Activated naive CD8-positive, alpha-beta T cell (primary cell): Measurements from ENCODE around the gene DUSP7.

Experiments
- H3K27ac Mint-ChIP-seq: one replicate; pipeline ENCODE4 v1.8.0; 2021; ENCODE audit warnings: mixed read lengths
- H3K27me3 Mint-ChIP-seq: one replicate; pipeline ENCODE4 v1.8.0; 2021; ENCODE audit warnings: mixed read lengths
- H3K36me3 Mint-ChIP-seq: one replicate; pipeline ENCODE4 v1.8.0; 2021; ENCODE audit warnings: mixed read lengths
- H3K4me1 Mint-ChIP-seq: one replicate; pipeline ENCODE4 v1.8.0; 2021; ENCODE audit warnings: low read depth, mixed read lengths
- H3K4me3 Mint-ChIP-seq: one replicate; pipeline ENCODE4 v1.8.0; 2021; ENCODE audit warnings: mild to moderate bottlenecking, mixed read lengths
- H3K9me3 Mint-ChIP-seq: one replicate; pipeline ENCODE4 v1.8.0; 2021; ENCODE audit warnings: low read depth, mixed read lengths

The DUSP7 gene

DNA sequence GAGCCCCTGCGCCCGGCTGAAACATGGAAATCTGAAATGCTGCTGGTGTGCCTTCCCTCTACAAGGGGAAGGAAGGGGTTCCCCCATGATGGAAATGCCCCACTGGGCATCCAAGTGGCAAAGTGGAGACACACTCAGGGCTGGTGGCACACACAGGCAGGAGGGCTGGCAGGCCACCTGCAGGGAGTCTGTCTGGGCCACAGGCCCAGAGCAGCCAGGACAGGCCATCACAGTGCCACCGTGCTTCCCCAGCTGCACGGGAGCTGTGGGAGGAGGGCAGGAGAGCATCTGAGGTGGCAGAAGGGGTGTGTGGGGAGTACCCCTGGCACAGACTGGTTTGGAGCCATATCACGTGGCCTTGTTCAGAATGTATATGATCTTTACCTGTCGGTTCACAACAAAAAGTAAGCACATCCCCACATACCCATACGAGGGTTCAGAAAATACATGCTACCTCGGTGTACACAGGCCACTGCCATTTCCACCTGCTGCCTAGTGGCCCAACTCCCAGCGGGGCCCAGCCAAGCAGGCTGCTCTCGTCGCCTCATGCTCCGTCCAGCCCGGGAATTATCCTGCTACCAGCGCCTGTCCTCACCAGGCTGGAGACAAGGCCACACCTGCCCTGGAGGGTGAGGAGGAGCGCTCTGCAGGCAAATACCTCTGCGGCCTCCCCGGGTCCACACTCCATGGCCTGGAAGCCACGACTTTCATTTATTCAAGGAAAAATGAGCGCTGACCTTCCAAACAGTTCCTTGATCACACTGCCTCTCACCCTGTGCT lies 22.6 kb upstream of the DUSP7 start:
- Mint-ChIP-seq H3K27me3 (no peaks in the 10 kb centered on the region), H3K4me3 (no peak overlapping the region), H3K9me3 (no peaks in the 10 kb centered on the region), H3K4me1 (no peaks in the 10 kb centered on the region), H3K36me3 (no peaks in the 10 kb centered on the region), H3K27ac (no peak overlapping the region)

DNA sequence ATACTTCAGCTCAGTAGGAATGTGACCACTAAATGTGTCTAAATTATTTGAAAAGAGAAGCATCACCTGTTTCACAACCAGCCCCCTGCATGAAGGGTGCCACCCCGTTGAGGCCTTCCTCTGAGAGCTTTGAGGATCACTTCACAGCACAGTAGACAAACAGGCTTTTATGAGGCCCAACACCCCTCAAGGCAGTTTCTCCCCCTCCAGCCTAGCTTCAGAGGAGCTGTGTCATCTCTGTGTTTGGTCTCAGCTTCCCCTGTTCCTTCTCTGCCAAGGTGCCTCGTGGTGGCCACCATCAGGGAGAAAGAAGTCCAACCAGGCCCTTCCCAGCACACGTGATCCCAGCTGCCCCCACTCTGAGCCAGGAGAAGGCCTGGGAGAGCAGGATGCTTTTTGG lies 21.6 kb upstream of the DUSP7 start:
- H3K9me3 Mint-ChIP-seq, result no peaks in the 10 kb centered on the region
- no peak overlapping the region for H3K4me3 Mint-ChIP-seq
- no peaks in the 10 kb centered on the region for H3K36me3 Mint-ChIP-seq
- H3K4me1 Mint-ChIP-seq, result no peaks in the 10 kb centered on the region
- H3K27me3 Mint-ChIP-seq, result no peaks in the 10 kb centered on the region
- H3K27ac Mint-ChIP-seq, result no peak overlapping the region

DNA sequence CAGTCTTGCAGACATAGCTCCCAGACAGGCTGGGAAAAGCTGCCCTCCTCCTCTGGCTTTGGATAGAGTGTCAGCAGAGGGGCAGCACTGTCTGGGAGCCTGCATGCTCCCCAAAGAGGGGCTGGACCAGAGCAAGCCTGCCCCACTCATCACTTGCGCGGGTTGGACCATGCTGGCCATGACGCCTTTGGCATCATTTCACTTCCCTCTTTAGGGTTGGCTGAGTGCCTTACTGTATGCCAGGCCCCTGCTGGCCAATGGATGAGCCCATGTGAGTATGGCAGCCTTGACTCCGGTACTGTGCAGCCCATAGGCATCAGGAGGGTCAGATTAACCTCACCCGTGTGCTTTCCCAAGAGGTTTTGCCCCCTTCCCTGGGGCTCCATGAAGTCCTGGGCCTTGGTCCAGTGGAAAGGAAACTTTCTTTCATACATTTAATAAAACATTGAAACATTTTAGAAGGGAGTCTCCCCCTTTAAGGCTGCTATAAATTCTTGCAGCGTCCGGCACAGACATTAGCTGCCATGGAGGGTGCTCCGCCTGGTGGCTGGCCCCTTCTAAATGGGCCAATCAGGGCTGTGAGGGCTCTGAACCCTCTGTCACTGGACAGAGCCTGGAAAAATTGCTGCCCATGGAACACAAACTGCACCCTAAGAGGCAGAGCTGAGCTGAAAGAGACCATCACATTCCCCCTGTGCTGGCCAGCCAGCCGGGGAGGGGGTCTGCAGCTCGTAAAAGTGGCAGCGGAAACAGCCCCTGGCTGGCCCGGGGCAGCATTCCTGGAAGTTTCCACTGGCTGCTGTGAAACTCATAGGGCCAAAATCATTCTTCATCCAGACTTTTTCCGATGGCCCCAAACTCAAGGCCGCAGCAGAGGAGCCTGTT lies 20.8 kb upstream of the DUSP7 start:
- Mint-ChIP-seq H3K4me3 (no peak overlapping the region), H3K4me1 (peaks cover 4% of the 10 kb centered on the region), H3K36me3 (no peaks in the 10 kb centered on the region), H3K27me3 (no peaks in the 10 kb centered on the region), H3K9me3 (no peaks in the 10 kb centered on the region), H3K27ac (no peak overlapping the region)

DNA sequence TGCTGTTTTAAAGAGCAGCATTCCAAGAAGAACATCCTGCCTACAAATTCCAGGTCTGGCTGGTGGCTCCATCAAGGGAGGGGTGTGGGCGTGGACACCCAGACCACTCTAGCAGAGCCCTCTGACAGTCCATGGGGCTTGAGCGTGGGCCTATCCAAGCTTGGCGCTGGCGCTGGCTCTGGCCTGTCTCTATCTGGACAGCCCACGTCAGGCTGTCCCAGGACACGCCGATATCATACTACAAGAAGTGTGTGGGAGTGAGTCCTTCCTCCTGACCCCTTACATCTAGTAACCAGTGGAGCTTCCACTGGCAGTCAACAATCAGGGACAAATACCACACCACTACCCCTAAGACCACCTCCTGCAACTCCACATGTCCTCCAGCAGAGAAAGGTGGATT lies 17.1 kb upstream of the DUSP7 start:
- Mint-ChIP-seq H3K4me3 (no peak overlapping the region), H3K9me3 (no peaks in the 10 kb centered on the region), H3K27me3 (no peaks in the 10 kb centered on the region), H3K4me1 (peaks cover 11% of the 10 kb centered on the region), H3K36me3 (no peaks in the 10 kb centered on the region), H3K27ac (no peak overlapping the region)

DNA sequence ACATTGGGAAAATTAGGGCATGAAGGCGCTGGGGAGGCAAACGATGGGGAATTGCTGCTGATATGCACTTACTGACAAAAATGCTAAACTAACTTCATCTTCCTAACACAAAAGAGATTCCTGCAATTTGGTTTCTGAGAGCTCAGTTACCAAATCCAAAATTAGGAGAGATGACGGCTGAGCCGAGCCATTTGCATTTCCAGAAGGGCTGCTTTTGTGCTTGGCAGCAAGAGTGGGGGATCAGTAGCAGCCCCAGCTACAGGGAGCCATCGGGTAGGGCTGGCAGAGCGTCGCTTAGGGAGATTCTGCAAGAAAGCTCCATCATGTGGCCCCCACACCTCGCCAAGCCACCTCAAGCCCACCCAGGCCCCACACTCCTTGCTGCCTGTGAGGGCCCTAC lies 16.1 kb upstream of the DUSP7 start:
- Mint-ChIP-seq H3K4me1 (peaks cover 11% of the 10 kb centered on the region), H3K9me3 (no peaks in the 10 kb centered on the region), H3K27ac (no peak overlapping the region), H3K4me3 (no peak overlapping the region), H3K27me3 (no peaks in the 10 kb centered on the region), H3K36me3 (no peaks in the 10 kb centered on the region)

DNA sequence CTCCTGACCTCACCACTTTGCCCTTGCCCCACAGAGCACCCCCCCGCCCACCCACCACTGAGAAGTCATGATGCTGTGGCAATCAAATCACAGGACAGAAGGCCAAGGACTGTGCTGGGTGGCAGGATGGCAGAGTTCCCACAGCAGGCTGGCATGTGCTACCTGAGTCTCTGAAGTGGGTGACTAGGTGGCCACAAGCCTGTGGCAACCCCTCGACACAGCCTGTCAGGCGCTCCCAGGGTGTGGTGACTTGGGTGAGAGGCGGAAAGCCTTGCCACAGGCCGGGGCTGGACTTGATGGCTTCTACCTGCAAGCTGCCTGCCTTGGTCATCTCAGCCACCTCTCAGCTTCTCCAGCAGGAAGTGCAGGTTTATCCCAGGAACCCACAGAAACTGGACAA lies 15.6 kb upstream of the DUSP7 start:
- Mint-ChIP-seq H3K9me3 (no peaks in the 10 kb centered on the region), H3K36me3 (no peaks in the 10 kb centered on the region), H3K4me3 (no peak overlapping the region), H3K27ac (no peak overlapping the region), H3K4me1 (peaks cover 11% of the 10 kb centered on the region), H3K27me3 (no peaks in the 10 kb centered on the region)

- H3K4me3 Mint-ChIP-seq, result no peak overlapping the region
- H3K27me3 Mint-ChIP-seq, result no peaks in the 10 kb centered on the region
- H3K27ac Mint-ChIP-seq, result no peak overlapping the region
- H3K36me3 Mint-ChIP-seq, result no peaks in the 10 kb centered on the region
- no peaks in the 10 kb centered on the region for H3K9me3 Mint-ChIP-seq
- H3K4me1 Mint-ChIP-seq, result peaks cover 11% of the 10 kb centered on the region
Measured at GRCh38 chr3:52070724-52071621, 14.6 kb upstream of the DUSP7 start.

DNA sequence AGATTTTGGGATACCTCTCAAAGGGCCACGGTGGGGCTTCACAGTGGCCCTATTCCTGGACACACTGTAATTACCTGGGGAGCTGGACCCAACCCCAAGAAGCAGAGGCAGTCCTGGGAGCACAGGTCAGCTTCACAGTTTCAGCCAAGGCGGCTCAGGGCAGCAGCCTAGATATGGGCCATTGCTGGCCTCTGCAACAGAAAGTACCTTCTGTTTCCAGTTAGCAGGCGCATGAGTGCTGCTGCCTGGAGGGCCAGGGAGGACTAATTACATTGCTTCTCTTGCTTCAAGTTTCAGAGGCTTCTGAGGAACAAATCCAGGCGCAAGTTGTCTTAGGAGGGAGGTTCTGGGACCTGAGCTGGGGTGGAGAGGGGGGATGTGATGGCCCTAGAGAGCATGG lies 13.5 kb upstream of the DUSP7 start:
- H3K36me3 Mint-ChIP-seq, result no peaks in the 10 kb centered on the region
- H3K4me3 Mint-ChIP-seq, result no peak overlapping the region
- H3K4me1 Mint-ChIP-seq, result peaks cover 11% of the 10 kb centered on the region
- no peak overlapping the region for H3K27ac Mint-ChIP-seq
- no peaks in the 10 kb centered on the region for H3K27me3 Mint-ChIP-seq
- H3K9me3 Mint-ChIP-seq, result no peaks in the 10 kb centered on the region

GRCh38 chr3:52069135-52069534 lies 12.8 kb upstream of the DUSP7 start:
- no peak overlapping the region for H3K27ac Mint-ChIP-seq
- H3K4me3 Mint-ChIP-seq, result no peak overlapping the region
- H3K9me3 Mint-ChIP-seq, result no peaks in the 10 kb centered on the region
- H3K36me3 Mint-ChIP-seq, result no peaks in the 10 kb centered on the region
- H3K27me3 Mint-ChIP-seq, result no peaks in the 10 kb centered on the region
- peaks cover 11% of the 10 kb centered on the region for H3K4me1 Mint-ChIP-seq

DNA sequence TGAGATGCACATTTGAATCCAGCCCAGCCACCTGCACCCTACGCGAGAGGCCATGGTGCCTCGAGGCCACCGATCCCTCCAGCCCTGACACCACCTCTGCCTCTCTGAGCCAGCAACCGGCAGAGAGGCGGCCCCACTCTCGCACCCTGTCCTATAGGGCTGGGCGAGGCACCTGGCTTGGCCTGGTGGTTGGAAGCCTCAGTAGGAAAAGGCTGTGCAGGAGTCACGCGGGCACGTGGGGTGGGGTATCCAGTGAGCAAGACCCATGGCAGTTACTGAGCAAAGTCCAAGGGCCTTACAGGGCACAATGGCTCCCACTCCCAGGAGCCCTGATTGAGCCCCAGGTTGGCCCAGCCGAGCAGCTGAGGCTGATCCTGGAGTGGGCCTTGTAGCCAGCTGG lies 12.4 kb upstream of the DUSP7 start:
- Mint-ChIP-seq H3K4me1 (peaks cover 11% of the 10 kb centered on the region), H3K9me3 (no peaks in the 10 kb centered on the region), H3K27me3 (no peaks in the 10 kb centered on the region), H3K36me3 (no peaks in the 10 kb centered on the region), H3K4me3 (no peak overlapping the region), H3K27ac (no peak overlapping the region)

DNA sequence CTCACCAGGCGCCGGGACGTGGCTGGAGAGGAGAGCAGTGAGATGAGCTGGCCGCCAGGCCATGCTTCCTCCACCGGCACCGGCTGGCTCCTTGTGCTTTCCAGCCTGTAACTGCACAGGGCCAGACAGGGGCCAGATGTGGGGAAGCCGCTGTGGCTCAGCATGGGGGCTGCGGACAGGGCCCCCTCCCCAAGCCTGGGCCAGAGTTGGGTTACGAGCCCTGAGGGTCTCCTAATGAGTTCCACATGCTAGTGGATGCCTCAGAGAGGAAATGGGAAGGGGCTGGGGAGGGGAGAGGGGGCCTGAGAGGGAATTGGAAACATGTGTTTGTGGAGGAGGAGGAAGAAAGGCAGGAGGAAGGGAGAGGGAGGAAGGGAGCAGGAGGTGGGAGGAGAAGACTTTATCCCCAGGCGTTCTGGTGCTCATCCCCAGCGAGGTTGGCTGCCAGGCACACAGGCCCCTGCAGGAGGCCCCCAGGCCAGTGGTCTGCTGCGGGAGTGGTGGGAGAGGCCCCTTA lies 11.7 kb upstream of the DUSP7 start:
- no peaks in the 10 kb centered on the region for H3K9me3 Mint-ChIP-seq
- no peak overlapping the region for H3K27ac Mint-ChIP-seq
- no peaks in the 10 kb centered on the region for H3K27me3 Mint-ChIP-seq
- H3K4me3 Mint-ChIP-seq, result no peak overlapping the region
- peaks cover 11% of the 10 kb centered on the region for H3K4me1 Mint-ChIP-seq
- H3K36me3 Mint-ChIP-seq, result no peaks in the 10 kb centered on the region

- H3K36me3 Mint-ChIP-seq, result no peaks in the 10 kb centered on the region
- H3K27ac Mint-ChIP-seq, result no peak overlapping the region
- H3K4me3 Mint-ChIP-seq, result no peak overlapping the region
- H3K9me3 Mint-ChIP-seq, result no peaks in the 10 kb centered on the region
- peaks cover 11% of the 10 kb centered on the region for H3K4me1 Mint-ChIP-seq
- no peaks in the 10 kb centered on the region for H3K27me3 Mint-ChIP-seq
Measured at GRCh38 chr3:52067526-52067925, 11.2 kb upstream of the DUSP7 start.

- H3K27me3 Mint-ChIP-seq, result no peaks in the 10 kb centered on the region
- H3K9me3 Mint-ChIP-seq, result no peaks in the 10 kb centered on the region
- peaks cover 7% of the 10 kb centered on the region for H3K4me1 Mint-ChIP-seq
- no peaks in the 10 kb centered on the region for H3K36me3 Mint-ChIP-seq
- no peak overlapping the region for H3K27ac Mint-ChIP-seq
- H3K4me3 Mint-ChIP-seq, result no peak overlapping the region
Measured at GRCh38 chr3:52067046-52067445, 10.7 kb upstream of the DUSP7 start.

GRCh38 chr3:52065264-52065756 lies 8.9 kb upstream of the DUSP7 start:
- Mint-ChIP-seq H3K36me3 (no peaks in the 10 kb centered on the region), H3K27ac (no peak overlapping the region), H3K4me3 (no peak overlapping the region), H3K27me3 (no peaks in the 10 kb centered on the region), H3K4me1 (no peaks in the 10 kb centered on the region), H3K9me3 (no peaks in the 10 kb centered on the region)
